ENCODE data around the gene JUND.

JUND gene

DNA sequence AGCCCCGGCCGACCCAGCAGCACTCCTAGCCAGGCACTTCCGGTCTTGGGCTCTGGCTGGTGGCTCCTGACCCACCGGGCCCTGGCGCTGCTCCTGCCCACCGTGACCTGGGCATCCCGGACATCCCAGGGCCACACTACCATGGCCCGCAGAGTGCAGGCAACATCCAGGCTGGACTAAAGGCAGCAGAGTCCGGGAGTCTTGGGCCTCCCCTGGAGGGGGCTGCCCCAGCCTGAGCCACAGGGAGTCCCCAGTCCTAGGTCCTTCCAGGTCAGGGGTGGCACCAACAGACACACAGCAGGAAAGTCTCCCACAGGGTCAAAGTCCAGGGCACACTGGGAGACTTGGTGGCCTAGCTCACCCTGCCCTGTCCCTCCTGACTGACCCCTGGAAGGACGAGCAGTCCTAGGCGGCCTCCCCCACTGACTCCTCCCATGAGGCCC, 30.7 kb upstream of the JUND start:
- Histone ChIP-seq H3K27me3 (ENCODE audit: insufficient read depth, poor library complexity, severe bottlenecking) (no peaks in the 10 kb centered on the region), H3K27ac (replicated peaks) (no peak overlapping the region), H3K4me3 (replicated peaks; ENCODE audit: insufficient read depth, low read length) (no peak overlapping the region)
- DNase-seq (ENCODE audit: low read depth in 1 of 2, low spot score in 1 of 2) = no peak
- TF ChIP-seq, protein P1, sequence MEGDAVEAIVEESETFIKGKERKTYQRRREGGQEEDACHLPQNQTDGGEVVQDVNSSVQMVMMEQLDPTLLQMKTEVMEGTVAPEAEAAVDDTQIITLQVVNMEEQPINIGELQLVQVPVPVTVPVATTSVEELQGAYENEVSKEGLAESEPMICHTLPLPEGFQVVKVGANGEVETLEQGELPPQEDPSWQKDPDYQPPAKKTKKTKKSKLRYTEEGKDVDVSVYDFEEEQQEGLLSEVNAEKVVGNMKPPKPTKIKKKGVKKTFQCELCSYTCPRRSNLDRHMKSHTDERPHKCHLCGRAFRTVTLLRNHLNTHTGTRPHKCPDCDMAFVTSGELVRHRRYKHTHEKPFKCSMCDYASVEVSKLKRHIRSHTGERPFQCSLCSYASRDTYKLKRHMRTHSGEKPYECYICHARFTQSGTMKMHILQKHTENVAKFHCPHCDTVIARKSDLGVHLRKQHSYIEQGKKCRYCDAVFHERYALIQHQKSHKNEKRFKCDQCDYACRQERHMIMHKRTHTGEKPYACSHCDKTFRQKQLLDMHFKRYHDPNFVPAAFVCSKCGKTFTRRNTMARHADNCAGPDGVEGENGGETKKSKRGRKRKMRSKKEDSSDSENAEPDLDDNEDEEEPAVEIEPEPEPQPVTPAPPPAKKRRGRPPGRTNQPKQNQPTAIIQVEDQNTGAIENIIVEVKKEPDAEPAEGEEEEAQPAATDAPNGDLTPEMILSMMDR (IDR thresholded peaks at IDR 0.05; ENCODE audit: insufficient read depth, low read length) = no peak
- TF ChIP-seq POLR2AphosphoS5 (IDR thresholded peaks at IDR 0.05; ENCODE audit: low read depth) = no peak
- TF ChIP-seq SPI1 (IDR thresholded peaks at IDR 0.05; ENCODE audit: borderline replicate concordance, low read depth) = no peak
- TF ChIP-seq, protein P2, sequence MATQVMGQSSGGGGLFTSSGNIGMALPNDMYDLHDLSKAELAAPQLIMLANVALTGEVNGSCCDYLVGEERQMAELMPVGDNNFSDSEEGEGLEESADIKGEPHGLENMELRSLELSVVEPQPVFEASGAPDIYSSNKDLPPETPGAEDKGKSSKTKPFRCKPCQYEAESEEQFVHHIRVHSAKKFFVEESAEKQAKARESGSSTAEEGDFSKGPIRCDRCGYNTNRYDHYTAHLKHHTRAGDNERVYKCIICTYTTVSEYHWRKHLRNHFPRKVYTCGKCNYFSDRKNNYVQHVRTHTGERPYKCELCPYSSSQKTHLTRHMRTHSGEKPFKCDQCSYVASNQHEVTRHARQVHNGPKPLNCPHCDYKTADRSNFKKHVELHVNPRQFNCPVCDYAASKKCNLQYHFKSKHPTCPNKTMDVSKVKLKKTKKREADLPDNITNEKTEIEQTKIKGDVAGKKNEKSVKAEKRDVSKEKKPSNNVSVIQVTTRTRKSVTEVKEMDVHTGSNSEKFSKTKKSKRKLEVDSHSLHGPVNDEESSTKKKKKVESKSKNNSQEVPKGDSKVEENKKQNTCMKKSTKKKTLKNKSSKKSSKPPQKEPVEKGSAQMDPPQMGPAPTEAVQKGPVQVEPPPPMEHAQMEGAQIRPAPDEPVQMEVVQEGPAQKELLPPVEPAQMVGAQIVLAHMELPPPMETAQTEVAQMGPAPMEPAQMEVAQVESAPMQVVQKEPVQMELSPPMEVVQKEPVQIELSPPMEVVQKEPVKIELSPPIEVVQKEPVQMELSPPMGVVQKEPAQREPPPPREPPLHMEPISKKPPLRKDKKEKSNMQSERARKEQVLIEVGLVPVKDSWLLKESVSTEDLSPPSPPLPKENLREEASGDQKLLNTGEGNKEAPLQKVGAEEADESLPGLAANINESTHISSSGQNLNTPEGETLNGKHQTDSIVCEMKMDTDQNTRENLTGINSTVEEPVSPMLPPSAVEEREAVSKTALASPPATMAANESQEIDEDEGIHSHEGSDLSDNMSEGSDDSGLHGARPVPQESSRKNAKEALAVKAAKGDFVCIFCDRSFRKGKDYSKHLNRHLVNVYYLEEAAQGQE (IDR thresholded peaks at IDR 0.05; ENCODE audit: insufficient replicate concordance, low read depth) = no peak
- TF ChIP-seq GABPA (IDR thresholded peaks at IDR 0.05; ENCODE audit: low read depth) = no peak

DNA sequence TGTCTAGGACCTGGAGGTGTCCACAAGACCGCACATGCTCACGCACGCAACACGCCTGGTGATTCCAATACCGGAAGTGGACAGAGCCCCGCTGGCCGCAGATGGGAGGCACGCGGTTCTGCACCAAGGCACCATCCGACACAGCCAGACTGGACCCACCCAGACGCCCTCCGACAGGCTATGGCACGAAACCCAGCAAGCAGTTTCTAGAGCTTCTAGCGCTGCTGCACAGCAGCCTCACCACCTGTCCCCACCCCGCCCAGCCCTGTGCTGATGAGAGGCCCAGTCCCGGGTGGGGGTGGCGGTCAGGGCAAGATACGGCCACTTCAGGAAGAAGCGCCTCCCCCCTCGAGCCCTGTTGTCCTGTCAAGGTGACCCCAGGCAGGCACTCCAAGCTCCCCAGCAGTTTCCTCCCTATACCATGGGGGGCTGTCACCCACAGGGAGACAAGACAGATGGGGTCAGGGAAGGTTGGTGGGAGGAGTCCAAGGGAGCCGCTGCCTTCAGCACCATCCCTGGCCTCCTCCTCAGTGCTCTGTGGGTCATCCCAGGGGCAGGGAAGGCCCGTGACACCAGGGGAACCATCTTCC, 30.2 kb upstream of the JUND start:
- no peak for DNase-seq (ENCODE audit: low read depth in 1 of 2, low spot score in 1 of 2)
- no peak overlapping the region for H3K27ac ChIP-seq (replicated peaks)
- H3K4me3 ChIP-seq (replicated peaks; ENCODE audit: insufficient read depth, low read length) = no peak overlapping the region
- H3K27me3 ChIP-seq (ENCODE audit: insufficient read depth, poor library complexity, severe bottlenecking) = no peaks in the 10 kb centered on the region
- TF ChIP-seq SPI1 (IDR thresholded peaks at IDR 0.05; ENCODE audit: borderline replicate concordance, low read depth) = no peak
- TF ChIP-seq GABPA (IDR thresholded peaks at IDR 0.05; ENCODE audit: low read depth) = no peak
- TF ChIP-seq, protein P2 (IDR thresholded peaks at IDR 0.05; ENCODE audit: insufficient replicate concordance, low read depth) = no peak
- TF ChIP-seq, protein P1 (IDR thresholded peaks at IDR 0.05; ENCODE audit: insufficient read depth, low read length) = no peak
- no peak for TF ChIP-seq POLR2AphosphoS5 (IDR thresholded peaks at IDR 0.05; ENCODE audit: low read depth)

DNA sequence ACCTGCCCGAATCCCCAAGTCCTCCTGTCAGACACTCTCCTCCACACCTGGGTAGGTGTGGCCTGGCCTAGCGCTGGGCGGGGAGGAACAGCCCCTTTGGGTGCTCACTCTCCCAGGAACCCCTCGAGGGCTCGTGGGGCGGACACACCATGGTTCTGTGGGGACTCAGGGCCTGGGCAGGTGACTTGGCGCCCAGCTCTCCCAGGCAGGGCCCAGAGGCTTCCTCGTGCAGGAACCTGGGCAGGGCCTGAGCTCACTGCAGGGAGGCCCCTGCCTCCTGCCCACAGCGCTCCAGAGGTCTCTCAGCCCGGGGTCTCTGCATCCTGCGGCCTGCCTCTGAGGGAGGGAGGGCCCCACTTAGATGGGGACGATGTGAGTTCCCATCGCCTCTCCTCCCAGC, 29.5 kb upstream of the JUND start:
- TF ChIP-seq, protein P2 (IDR thresholded peaks at IDR 0.05; ENCODE audit: insufficient replicate concordance, low read depth) = no peak
- TF ChIP-seq POLR2AphosphoS5 (IDR thresholded peaks at IDR 0.05; ENCODE audit: low read depth) = no peak
- TF ChIP-seq GABPA (IDR thresholded peaks at IDR 0.05; ENCODE audit: low read depth) = no peak
- no peaks in the 10 kb centered on the region for H3K27me3 ChIP-seq (ENCODE audit: insufficient read depth, poor library complexity, severe bottlenecking)
- DNase-seq (ENCODE audit: low read depth in 1 of 2, low spot score in 1 of 2) = no peak
- no peak overlapping the region for H3K4me3 ChIP-seq (replicated peaks; ENCODE audit: insufficient read depth, low read length)
- H3K27ac ChIP-seq (replicated peaks) = no peak overlapping the region

All from HL-60 (cell line).